ENCODE measurements around the gene MAP3K13.
"Not testable (repeated sequence)": the region's sequence is repeated elsewhere in the genome, so short reads cannot be mapped to it uniquely, and the experiment has no call there.

MAP3K13 gene

DNA sequence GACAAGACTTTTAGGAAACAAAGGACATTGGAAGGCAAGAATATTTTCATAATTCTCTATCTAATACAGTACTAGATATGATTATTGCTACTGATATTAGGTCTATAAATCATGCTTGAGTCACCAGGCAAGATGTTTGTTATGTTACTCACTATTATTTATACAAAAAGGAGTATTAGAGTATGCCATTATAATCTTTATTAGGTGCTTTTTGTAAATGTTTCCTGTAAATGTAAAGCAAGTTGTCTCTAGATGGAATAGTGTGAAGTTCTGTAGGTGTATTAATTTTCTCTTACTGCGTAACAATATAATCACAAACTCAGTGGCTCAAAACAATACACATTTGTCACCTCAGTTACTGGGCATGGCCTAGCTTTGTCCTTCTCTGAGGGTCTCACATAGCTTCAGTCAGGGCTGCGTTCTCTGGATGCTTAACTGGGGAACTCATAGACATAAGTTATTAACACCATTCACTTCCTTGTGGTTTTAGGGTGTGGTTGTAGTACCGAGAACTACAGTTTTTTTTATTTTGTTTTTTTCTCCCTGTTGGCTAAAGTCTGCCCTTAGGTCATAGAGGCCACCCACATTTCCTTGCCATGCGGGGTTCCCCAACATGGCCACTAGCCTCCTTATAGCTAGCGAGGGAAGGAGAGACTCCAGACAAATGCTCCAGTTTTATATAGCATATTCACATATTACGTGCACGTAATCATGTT, 20.3 kb upstream of the MAP3K13 start:
- DNase-seq (ENCODE audit: low spot score) = no peak

DNA sequence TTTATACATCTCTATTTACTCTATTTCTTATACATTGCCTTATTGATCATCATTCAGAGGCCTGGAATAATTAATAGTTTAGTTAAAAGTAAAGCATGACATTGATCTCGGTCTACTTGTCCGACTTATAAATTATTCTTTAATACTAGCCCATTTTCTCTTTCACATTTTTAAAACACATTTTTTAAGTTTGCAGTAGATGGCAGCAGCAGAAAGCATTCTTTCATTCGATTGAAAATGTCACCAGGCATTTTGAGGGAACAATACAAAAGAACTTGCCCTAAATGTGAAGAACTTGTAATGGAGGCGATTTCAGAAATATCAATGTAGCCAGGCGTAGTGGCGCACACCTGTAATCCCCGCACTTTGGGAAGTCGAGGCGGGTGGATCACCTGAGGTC, 15.5 kb upstream of the MAP3K13 start:
- DNase-seq (ENCODE audit: low spot score) = no peak

DNA sequence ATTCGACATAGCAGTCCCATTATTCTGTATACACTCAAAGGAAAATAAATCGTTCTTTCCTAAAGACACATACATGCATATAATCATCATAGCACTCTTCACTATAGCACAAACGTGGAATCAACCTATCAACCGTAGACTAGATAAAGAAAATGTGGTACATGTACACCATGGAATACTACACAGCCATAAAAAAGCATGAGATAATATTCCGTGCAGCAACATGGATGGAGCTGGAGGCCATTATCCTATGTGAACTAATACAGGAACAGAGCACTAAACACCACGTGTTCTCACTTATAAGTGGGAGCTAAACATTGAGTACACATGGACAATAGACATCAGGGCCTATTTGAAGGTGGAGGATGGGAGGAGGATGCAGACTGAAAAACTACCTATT, 12.1 kb upstream of the MAP3K13 start:
- DNase-seq (ENCODE audit: low spot score) = no peak

- DNase-seq (ENCODE audit: low spot score) = no peak
These were observed 11.5 kb upstream of the MAP3K13 start for GRCh38 chr3:185351396-185351795.

DNA sequence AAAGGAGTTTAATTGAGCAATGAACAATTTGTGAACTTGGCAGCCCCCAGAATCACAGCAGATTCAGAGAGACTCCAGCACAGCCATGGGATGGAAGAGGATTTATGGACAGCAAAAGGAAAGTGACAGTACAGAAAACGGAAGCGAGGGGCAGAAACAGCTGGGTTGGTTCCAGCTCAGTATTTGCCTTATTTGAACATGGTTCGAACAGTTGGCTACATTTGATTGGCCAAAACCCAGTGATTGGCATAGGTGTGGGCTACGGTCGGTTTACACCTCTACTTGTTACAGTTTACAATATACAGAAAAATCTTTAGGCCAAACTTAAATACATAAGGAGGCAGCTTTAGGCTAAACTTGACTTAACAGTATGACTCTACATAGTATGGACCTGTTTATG, 9.7 kb upstream of the MAP3K13 start:
- DNase-seq (ENCODE audit: low spot score) = no peak

DNA sequence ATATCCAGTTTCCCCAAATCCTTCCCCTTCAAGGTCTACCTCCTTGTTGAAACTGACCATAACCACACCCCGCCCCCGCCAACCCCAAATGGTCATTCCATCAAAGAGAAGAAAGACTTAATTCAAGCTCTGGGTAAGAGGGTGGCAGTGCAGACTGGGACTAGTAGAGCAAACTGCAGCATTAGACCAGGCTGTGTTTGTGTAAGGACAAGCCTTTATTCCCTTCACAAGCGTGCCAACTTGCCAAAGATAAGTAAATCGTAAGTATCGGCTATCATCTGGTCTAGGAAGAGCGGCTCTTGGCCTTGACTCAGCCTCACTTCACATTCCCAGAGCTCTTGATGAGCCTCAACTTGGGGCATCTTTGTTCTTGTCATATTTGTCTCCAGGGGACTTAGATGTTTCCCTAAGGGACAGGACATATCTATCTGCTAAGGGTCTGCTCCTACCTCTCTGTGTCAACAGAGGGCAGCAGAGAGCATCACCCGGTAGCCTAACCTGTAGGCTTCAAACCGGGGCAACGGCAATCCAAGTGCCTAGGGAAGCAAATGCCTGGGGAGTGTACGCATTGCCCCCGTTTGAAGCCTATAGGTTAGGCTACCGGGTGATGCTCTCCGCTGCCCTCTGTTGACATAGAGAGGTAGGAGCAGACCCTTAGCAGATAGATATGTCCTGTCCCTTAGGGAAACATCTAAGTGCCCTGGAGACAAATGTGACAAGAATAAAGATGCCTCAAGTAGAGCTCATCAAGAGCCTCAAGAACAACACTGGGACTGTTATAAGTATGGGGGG, 8.9 kb upstream of the MAP3K13 start:
- DNase-seq (ENCODE audit: low spot score) = no peak

DNA sequence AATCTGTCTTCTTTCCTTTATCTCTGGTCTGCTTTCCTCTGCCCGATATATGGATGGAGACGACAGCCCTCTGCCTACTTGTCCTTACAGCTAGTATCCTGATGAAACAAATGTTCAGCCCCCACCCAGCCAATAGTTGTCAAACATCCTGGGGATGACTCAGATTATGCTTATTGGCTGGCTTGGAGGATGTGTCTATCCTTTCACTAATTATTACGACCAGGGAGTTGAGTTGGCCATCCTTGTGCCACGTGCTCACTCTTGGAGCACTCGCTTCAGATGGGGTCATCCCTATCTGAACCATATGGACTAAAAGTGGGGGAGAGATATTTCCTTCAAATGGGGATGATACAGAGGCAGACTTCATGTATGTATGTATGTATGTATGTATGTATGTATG, 6.4 kb upstream of the MAP3K13 start:
- no peak for DNase-seq (ENCODE audit: low spot score)

DNA sequence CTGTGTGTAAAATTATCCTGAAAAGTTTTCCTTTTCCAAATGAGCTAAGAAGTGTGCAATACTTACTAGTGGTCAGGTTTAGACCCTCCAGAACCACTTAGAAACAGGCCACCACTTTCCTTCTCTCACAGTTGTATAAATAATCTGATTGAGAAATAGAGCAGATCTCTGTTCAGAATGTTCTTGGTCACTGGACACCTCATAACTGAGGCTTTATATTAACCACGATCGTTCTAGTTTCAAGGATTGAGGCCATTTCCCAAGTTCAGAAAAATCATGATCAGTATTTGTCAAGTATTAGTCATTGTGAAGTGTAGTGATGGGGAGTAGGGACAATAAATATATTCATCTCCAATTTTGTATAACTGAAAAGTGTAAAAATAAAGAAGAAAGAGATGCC, 1.0 kb upstream of the MAP3K13 start:
- DNase-seq (ENCODE audit: low spot score) = no peak

DNA sequence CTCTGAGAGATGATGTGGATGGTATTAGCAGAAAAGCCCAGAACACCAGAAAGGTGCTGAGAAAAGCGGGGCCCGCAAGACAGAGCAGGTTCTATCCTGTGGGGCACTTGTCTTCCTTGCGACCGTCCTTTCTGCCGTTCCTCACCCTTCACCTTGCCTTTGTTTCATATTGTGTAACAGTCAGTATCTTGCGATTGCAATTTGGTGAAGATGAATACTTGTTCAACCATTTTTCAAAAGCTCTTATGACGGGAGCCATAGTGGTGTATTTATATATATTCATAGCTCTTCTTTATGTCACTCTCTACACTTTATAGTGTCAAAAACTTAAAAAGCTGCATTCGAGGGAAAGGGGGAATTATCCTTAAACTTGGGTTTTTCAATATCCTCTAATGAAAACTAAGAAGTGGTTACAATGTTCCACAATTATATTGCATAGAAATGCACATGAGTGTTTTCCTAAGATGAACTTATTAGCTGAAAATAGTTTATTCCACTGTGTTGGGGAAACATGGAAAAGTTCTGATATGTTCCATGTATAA, 797 bp downstream of the MAP3K13 start:
- no peak for DNase-seq (ENCODE audit: low spot score)

- no peak for DNase-seq (ENCODE audit: low spot score)
These were observed 2.5 kb downstream of the MAP3K13 start for GRCh38 chr3:185365291-185366073.

- no peak for DNase-seq (ENCODE audit: low spot score)
These were observed 3.1 kb downstream of the MAP3K13 start for GRCh38 chr3:185366074-185366335.

GRCh38 chr3:185366913-185367312, 4.0 kb downstream of the MAP3K13 start:
- no peak for DNase-seq (ENCODE audit: low spot score)

DNA sequence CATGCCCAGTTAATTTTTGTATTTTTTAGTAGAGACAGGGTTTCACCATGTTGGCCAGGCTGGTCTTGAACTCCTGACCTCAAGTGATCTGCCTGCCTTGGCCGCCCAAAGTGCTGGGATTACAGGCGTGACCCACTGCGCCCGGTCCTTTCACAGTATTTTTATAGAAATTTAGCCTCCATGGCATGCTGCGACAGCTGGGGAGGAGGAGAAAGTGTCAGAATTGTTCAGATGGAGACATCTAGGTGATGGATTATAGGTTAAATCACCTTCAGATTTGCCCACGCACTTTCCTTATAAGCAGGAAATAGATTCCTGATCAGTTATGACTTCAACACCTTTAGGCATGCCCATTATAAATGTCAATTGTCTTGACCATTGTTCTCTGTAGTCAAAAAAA, 7.4 kb downstream of the MAP3K13 start:
- DNase-seq (ENCODE audit: low spot score) = not testable (repeated sequence)

DNA sequence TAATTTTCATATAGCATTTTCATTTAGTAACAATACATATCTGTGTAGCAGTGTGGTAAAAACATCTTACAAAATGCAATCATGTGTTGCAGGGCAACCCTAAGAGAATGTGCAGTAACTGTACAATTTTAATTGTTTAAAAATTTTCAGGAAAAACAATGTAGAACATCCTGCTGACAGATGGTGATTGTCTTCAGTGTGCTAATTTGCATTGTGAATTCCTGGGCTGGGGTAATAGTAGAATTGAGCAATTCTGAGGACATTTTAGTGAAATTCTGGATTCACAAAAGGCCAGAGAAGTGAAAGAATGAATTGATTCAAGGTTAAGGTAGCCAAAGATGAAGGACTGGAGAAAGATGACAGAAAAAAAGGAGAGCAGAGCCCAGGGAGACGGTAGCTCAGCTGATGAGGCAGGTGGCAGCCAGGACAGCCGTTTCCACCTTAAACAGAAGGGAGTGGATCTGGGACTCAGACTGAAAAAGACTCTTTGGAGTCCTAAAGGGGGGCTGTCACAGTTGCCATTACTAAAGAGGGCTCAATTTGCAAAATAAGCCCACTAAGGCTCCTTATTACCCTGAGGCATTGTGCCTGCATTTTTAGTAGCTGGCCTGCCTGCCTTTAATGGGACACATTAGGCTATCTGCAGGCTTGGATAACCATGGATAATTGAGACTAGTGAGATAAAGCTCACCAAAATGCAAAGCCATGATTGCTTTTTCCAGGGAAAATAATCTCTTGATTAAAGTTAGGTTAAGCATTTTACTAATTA, 8.6 kb downstream of the MAP3K13 start:
- no peak for DNase-seq (ENCODE audit: low spot score)

DNA sequence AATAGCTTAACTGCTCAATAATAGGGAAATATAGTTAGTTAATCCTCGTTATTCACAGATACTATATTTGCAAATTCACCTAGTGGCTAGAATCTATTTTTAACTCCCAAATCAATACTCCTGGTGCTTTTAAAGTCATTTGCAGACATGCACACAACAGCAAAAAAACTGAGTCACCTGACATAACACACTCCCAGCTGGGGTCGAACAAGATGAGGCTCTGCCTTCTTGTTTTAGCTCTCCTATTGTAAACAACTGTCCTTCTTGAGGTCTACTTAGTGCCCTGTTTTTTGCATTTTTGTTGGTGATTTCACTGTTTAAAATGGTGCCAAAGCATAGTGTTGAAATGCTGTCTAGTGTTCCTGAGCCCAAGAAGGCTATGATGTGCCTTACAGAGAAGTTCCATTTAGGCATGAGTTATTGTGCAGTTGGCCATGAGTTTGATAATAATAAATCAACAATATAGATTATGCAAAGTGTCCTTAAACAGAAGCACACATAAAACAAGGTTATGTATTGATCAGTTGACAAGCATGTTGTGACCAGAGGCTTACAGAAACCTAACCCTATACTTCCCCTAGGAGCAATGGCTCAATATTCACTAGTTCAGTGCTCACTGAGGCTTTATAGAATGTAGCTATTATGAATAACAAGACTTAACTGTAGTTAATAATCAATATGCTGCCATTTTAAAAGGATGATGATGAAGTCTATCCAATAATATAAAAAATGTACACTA, 18.6 kb downstream of the MAP3K13 start:
- DNase-seq (ENCODE audit: low spot score) = no peak

GRCh38 chr3:185382154-185382553, 19.2 kb downstream of the MAP3K13 start:
- DNase-seq (ENCODE audit: low spot score) = no peak

DNA sequence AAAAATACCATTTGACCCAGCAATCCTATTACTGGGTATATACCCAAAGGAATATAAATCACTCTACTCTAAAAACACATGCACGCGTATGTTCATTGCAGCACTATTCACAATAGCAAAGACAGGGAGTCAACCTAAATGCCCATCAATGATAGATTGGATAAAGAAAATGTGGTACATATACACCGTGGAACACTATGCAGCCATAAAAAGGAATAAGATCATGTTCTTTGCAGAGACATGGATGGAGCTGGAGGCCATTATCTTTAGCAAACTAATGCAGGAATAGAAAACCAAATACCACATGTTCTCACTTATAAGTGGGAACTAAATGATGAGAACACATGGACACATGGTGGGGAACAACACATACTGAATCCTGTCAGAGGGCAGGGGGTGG, 23.6 kb downstream of the MAP3K13 start:
- not testable (repeated sequence) for DNase-seq (ENCODE audit: low spot score)

DNA sequence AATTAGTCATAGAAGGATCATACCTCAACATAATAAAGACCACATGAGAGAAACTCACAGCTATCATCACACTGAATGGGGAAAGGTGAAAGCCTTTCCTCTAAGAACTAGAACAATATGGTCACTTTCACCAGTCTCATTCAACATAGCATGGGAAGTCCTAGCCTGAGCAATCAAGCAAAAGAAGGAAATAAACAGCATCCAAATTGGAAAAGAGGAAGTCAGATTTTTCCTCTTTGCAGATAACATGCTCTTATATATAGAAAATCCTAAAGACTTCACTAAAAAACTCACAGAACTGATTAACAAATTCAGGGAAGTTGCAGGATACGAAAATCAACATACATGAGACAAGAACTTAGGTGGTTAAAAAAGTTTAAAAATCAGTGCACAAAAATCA, 24.7 kb downstream of the MAP3K13 start:
- DNase-seq (ENCODE audit: low spot score) = no peak

DNA sequence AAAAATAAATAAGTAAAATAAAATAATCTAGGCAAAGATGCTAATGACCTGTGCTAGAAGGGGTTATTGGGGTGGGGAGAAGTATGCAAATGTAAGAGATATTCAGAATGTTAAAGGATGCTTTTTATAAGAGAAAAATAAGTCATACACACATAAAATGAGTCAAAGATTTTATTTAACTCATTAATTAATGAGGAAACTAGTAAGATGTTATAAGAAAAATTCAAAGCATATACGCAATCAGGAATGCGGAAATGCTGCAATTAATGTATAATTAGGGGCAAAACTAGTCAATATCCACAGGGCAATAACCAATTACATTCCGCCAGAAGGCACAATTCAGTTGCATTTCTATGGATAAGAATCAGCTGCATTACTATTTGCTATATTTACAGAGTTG, 30.1 kb downstream of the MAP3K13 start:
- no peak for DNase-seq (ENCODE audit: low spot score)

GRCh38 chr3:185397676-185398075, 34.7 kb downstream of the MAP3K13 start:
- no peak for DNase-seq (ENCODE audit: low spot score)

Measured in left forelimb (tissue), 1 donor.